ENCODE data around the gene RAB26.
"Not testable (repeated sequence)": the region's sequence is repeated elsewhere in the genome, so short reads cannot be mapped to it uniquely, and the experiment has no call there.

The RAB26 gene

DNA sequence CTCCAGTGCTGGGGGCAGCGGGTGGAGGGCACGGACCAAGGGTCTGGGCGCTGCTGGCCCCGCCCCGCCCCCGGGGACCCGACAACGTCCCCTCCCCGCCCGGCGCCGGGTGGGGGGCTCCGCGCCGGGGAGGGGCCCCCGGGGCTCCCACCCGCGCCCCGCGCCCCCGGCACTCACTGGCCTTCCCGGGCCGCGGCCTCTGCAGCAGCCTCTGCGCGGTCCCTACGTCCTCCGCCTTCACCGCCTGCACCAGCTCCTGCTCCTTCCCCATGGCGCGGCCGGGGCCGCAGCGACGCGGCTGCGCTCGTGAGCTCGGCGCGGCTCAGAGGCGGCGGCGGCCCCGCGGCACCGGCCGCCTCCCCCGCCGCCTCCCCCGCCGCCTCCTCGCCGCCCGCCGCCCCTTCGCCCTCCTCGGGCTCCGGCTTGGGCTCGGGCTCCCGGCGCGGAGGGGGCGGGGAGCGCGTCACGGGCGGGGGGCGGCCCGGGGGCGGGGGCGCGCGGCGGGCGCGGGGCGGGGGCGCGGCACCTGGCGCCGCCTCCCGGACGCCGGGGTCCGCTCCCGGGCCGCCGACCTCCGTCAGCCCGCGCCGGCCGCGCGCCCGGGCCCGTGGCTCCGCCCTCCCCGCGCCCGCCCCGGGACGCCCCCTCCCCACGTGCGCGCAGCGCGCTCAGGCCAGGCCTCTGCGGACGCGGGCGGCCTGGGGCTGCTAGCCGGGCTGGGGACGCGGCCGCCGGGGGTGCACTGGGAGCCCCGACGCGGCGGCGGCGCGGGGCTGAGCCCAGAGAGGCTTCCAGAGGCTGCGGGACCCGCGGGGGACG is 47.9 kb downstream of the RAB26 start, which contains the start of gene CASKIN1:
Gene CASKIN1 (minus strand): TSS at position 444 of the 819 bp plus-strand sequence. CDS start 173 bp downstream, at position 271.
- DNase-seq (ENCODE audit: low read depth in 2 of 2) = no peak

DNA sequence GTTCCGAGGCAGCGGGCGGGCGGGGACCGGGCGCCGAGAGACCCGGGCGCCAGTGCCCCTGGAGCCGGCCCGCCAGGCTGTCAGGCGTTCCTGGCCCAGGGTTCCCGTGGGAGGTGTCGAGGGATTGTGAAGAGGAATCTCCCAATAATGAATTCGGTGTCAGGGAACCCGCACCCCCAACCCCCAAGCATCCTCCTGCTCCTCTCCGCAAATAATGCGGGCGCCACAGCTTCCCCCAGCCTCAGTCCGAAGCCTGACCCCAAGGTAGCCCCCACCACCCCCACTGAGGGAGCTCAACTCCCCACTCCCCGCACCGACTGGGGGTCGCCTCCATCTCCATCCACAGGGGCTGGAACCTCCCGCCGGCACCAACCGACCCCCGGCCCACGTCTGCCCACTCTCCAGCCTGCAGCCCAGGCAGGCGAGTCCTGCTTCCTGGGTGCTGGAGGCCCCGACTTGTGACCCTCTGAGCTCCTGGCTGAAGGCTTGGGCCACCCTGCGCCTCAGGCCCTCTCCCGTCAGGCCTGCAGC is 48.6 kb downstream of the RAB26 start:
- no peak for DNase-seq (ENCODE audit: low read depth in 2 of 2)

DNA sequence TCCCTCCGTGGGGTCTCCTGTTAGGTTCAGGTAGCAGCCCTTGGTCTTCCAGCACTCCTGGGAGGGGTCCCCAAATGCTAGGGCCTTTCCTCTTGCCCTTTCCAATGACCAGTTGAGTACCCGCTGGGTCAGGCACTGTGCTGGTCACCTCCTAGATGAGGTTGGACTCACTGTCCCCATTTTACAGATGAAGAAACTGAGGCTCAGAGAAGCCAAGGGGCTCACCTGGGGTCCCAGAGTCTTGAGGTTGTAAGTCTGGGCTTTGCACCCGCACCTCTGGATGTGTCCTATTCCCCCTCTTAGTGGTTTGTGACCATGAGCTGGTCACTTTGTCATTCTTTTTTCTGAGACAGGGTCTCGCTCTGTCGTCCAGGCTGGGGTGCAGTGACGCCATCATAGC is 49.3 kb downstream of the RAB26 start:
- no peak for DNase-seq (ENCODE audit: low read depth in 2 of 2)

DNA sequence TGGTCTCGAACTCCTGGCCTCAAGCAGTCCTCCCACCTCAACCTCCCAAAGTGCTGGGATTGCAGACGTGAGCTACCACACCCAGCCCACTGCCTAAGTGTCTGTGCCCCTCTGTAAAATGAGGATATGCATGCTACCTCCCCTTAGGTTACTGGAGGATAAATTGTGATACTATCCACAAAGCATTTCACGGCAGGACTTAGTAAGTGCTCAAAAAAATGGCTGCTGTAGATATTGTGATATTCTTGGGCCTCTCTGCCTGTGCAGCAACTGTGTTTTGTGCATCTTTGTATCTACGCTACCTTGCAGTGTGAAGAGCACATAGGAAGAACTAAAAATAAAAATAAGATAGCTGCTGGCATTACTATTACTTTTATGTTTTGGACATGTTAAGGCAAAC is 49.9 kb downstream of the RAB26 start:
- no peak for DNase-seq (ENCODE audit: low read depth in 2 of 2)

DNA sequence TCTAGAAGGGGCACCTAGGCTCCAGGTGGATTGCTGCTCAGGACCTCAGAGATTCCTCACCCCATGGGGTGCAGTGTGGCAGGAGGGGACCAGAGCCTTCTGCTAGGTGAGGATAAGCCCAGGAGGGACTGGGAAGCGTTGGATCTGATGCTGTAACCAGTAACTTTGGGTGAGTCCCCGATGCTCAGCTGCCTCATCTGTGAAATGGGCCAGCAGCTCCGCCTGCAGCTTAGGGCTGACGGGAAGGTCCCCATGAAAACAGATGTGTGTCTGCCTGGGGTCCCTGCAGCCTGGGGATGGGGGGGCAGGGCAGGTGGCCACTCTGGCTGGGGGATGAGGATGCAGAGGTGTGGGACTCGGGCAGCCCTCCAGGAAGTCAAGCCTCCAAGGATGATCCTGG is 50.7 kb downstream of the RAB26 start:
- DNase-seq (ENCODE audit: low read depth in 2 of 2) = no peak

GRCh38 chr16:2199621-2200139 is 51.3 kb downstream of the RAB26 start:
- no peak for DNase-seq (ENCODE audit: low read depth in 2 of 2)

DNA sequence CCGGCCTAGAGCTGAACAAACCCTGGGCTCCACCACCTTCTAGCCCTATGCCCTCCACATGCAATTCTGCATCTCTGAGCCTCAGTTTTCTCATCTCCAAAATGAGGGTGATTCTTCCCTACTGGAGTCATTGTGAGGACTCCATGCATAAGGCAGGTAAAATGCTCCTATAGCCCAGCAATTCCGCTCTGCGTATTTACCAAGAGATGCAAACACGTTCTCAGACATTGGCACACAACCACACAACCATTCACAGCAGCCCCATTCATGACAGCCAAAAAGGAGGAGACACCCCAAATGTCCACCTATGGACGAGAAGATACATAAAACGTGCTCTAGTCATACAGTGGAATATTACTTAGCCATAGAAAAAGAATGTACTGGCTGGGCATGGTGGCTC is 51.9 kb downstream of the RAB26 start:
- no peak for DNase-seq (ENCODE audit: low read depth in 2 of 2)

GRCh38 chr16:2203119-2203688 is 54.8 kb downstream of the RAB26 start:
- DNase-seq (ENCODE audit: low read depth in 2 of 2) = not testable (repeated sequence)

Data from stimulated activated CD8-positive, alpha-beta memory T cell treated with anti-CD3 and anti-CD28 coated beads, Interleukin-2, amount 100 ng/mL, for 48 hours (primary cell).